CD4-positive, CD25-positive, alpha-beta regulatory T cell (primary cell): ENCODE results near the gene ZNF318. TPM values are rescaled to one million over a fixed set of nuclear protein-coding genes. Genes with fewer than 3 reads are reported as not detected.
"Not testable (repeated sequence)": the region's sequence is repeated elsewhere in the genome, so short reads cannot be mapped to it uniquely, and the experiment has no call there.

Experiments used
- ATAC-seq, 2 donors: fragments of 150-1000 bp; cut with Tn5 transposase; one replicate each; pipeline ENCODE4 v1.10.0; 2021; ENCODE audit warnings: low read depth in 2 of 2, moderate number of reproducible peaks in 2 of 2, moderate library complexity in 1 of 2
- DNase-seq, 3 donors: peaks; one replicate each; pipeline versions ENCODE4 v3.0.0 to v3.0.0-alpha.2; 2012 to 2022; ENCODE audit warnings: mixed read lengths in 1 of 3
- H3K27ac ChIP-seq: one replicate; pipeline ENCODE4 v1.7.0; 2013; ENCODE audit warnings: mild to moderate bottlenecking, low read length; ENCODE audit not compliant: insufficient read depth, poor library complexity, severe bottlenecking
- H3K27me3 ChIP-seq: one replicate; pipeline ENCODE4 v1.7.0; 2013; ENCODE audit warnings: low read length; ENCODE audit not compliant: control insufficient read depth, insufficient read depth
- H3K36me3 ChIP-seq: one replicate; pipeline ENCODE4 v1.7.0; 2013; ENCODE audit warnings: mild to moderate bottlenecking, low read length, moderate library complexity; ENCODE audit not compliant: control insufficient read depth, insufficient read depth
- H3K4me1 ChIP-seq: 2 replicates; pipeline ENCODE4 v1.7.0; 2013; ENCODE audit warnings: mild to moderate bottlenecking, low read length; ENCODE audit not compliant: insufficient read depth, control insufficient read depth, poor library complexity, severe bottlenecking
- H3K4me3 ChIP-seq: one replicate; pipeline ENCODE4 v1.7.0; 2013; ENCODE audit warnings: low read depth, mild to moderate bottlenecking, low read length, moderate library complexity
- H3K9me3 ChIP-seq, 2 experiments: 1 replicate in 1 of 2; 2 replicates in 1 of 2; pipeline ENCODE4 v1.7.0; 2013; ENCODE audit warnings: low read length in 2 of 2, mild to moderate bottlenecking in 1 of 2, moderate library complexity in 1 of 2; ENCODE audit not compliant: control insufficient read depth in 2 of 2
- H3K27ac Mint-ChIP-seq, 3 donors: one replicate each; pipeline ENCODE4 v1.8.0; 2020 to 2022; ENCODE audit warnings: mild to moderate bottlenecking in 3 of 3, mixed read lengths in 3 of 3, moderate library complexity in 2 of 3
- H3K27me3 Mint-ChIP-seq: one replicate; pipeline ENCODE4 v1.8.0; 2022; ENCODE audit warnings: mild to moderate bottlenecking, mixed read lengths
- H3K36me3 Mint-ChIP-seq: one replicate; pipeline ENCODE4 v1.8.0; 2020; ENCODE audit warnings: mixed read lengths
- H3K4me1 Mint-ChIP-seq, 4 donors: one replicate each; pipeline ENCODE4 v1.8.0; 2020 to 2022; ENCODE audit warnings: mixed read lengths in 4 of 4, mild to moderate bottlenecking in 1 of 4
- H3K4me3 Mint-ChIP-seq, 4 donors: one replicate each; pipeline ENCODE4 v1.8.0; 2020 to 2022; ENCODE audit warnings: mild to moderate bottlenecking in 4 of 4, mixed read lengths in 4 of 4, moderate library complexity in 3 of 4
- H3K9me3 Mint-ChIP-seq, 7 donors: one replicate each; pipeline ENCODE4 v1.8.0; 2020 to 2022; ENCODE audit warnings: mixed read lengths in 7 of 7, mild to moderate bottlenecking in 3 of 7, moderate library complexity in 2 of 7
- polyA plus RNA-seq, 4 donors: library from polyadenylated mRNA; unstranded; fragments of 300-500 nt; fragmentation: Illumina TruSeq; gene quantifications; one replicate each; pipeline ENCODE4 v1.2.3, GENCODE V29; 2021
- total RNA-seq: library from RNA; stranded (reverse); gene quantifications from one replicate; pipeline ENCODE4 v1.2.3, GENCODE V29; 2022

Gene ZNF318
- total and polyA plus RNA-seq, 5 donors from 2014 or later = 4.3 to 32.9 (median 5.9) TPM

DNA sequence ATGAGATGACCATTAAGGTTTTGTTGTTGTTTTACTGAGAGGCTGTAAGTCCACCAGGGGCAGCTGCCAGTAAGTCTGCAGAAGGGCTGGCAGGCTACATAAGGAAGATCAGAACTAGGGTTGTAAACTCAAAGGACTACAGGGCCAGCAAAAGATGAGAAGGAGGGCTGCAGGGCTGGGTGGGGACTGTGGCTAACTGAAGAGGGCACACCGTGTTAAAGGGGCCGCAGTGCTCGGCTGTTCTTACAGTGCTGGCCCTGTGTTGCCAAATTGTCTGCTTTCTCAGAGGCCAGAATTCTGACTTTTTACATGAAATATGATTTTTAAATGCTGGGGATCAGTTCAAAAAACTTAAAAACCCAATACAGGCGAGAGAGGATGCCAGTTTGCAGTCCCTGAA, 25.5 kb upstream of the ZNF318 start:
- H3K4me1 ChIP-seq = peaks cover 19% of the 10 kb centered on the region
- Mint-ChIP-seq H3K36me3 (no peaks in the 10 kb centered on the region), H3K27me3 (peaks cover 5% of the 10 kb centered on the region), H3K4me1 (peaks cover 5 to 43% (median 29%) of the 10 kb centered on the region in 4 donors), H3K4me3 (no peak overlapping the region), H3K27ac (peak overlapping the region in 2 of 3 donors; percentile 34 to 64), H3K9me3 (no peaks in the 10 kb centered on the region)
- no peak overlapping the region for H3K27ac ChIP-seq
- H3K4me3 ChIP-seq = no peak overlapping the region
- DNase-seq (no peak), ATAC-seq (no peak)
- H3K27me3 ChIP-seq = no peaks in the 10 kb centered on the region
- no peaks in the 10 kb centered on the region for H3K36me3 ChIP-seq
- no peaks in the 10 kb centered on the region for H3K9me3 ChIP-seq

DNA sequence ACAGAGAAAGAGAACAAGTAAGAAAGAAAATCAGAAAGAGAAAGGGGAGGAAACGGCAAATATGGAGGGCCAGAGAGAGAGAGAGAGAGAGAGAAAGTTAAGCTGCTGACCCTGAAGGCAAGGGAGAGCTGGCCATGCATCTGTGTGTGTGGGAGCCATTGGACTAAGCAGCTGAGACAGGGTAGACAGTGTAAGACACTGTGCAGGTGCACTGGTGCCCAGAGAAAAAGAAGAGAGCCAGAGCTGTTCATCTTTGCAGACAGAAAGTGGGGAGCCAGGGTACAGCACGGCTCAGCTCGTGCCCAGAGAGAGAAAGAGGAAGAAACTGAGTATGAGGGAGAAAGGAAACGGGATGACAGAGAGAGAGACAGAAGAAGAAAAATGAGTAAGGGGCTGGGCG, 24.2 kb upstream of the ZNF318 start:
- Mint-ChIP-seq H3K9me3 (no peaks in the 10 kb centered on the region), H3K27me3 (peaks cover 8% of the 10 kb centered on the region), H3K4me1 (peaks cover 5 to 49% (median 33%) of the 10 kb centered on the region in 4 donors), H3K4me3 (no peak overlapping the region), H3K27ac (peak overlapping the region in 1 of 3 donors; percentile 62), H3K36me3 (no peaks in the 10 kb centered on the region)
- Histone ChIP-seq H3K9me3 (no peaks in the 10 kb centered on the region), H3K27ac (no peak overlapping the region), H3K27me3 (no peaks in the 10 kb centered on the region), H3K4me1 (peaks cover 19% of the 10 kb centered on the region), H3K36me3 (no peaks in the 10 kb centered on the region), H3K4me3 (no peak overlapping the region)
- ATAC-seq = no peak
- DNase-seq = no peak

DNA sequence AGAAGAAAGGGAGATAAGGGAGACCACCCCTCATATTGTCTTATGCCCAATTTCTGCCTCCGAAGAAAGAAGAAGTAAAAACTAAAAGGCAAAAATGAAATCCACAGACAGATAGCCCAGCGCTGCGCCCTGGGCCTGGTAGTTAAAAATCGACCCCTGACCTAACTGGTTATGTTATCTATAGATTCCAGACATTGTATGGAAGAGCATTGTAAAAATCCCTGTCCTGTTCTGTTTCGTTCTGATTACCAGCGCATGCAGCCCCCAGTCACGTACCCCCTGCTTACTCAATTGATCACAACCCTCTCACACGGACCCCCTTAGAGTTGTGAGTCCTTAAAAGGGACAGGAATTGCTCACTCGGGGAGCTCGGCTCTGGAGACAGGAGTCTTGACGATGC, 23.7 kb upstream of the ZNF318 start:
- Mint-ChIP-seq H3K27ac (peak overlapping the region in 1 of 3 donors; percentile 37), H3K4me3 (peak overlapping the region in 1 of 4 donors; percentile 34), H3K4me1 (peaks cover 5 to 49% (median 32%) of the 10 kb centered on the region in 4 donors)
- DNase-seq, H3K36me3 ChIP-seq, H3K36me3 Mint-ChIP-seq, H3K9me3 ChIP-seq, ATAC-seq, H3K9me3 Mint-ChIP-seq, H3K27me3 ChIP-seq, H3K27ac ChIP-seq, H3K27me3 Mint-ChIP-seq, H3K4me3 ChIP-seq: not testable (repeated sequence)
- peaks cover 19% of the 10 kb centered on the region for H3K4me1 ChIP-seq

DNA sequence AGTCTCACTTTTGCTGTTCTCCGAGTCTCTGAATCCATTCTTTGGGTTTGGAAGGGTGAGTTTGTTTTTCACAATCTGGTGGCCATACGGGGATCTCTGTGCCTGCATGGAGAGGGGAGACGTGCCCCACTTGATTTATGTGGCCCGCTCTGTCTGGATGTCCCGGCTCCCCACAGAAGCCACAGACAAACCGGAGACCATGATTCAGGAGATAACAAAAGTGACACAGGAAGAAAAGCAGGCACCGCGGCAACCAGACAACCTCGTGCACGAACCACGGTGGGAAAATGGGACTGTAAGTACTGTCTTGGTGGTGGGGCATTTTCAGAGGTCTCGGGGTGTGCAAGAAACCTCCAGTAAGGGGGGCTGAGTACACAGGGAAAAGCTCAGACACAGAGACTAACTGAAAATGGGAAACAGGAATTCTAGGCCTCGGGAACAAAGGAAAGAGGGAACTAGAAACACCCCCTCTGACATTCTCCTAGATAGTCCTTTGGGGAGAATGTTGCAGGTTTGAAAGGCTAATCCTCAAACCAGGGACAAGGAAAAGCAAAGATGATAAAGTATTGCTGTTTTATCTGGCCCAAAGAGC, 22.1 kb upstream of the ZNF318 start:
- Mint-ChIP-seq H3K36me3 (no peaks in the 10 kb centered on the region), H3K4me1 (peaks cover 8 to 52% (median 28%) of the 10 kb centered on the region in 4 donors), H3K27me3 (peaks cover 8% of the 10 kb centered on the region), H3K27ac (peak overlapping the region in 2 of 3 donors; percentile 24 to 34), H3K4me3 (peak overlapping the region in 3 of 4 donors; percentile 1 to 71 (median 49)), H3K9me3 (no peaks in the 10 kb centered on the region)
- peak in 1 of 2 donors; percentile 31 for ATAC-seq
- H3K9me3 ChIP-seq = no peaks in the 10 kb centered on the region
- peak in 2 of 3 donors; percentile 23 to 24 for DNase-seq
- no peaks in the 10 kb centered on the region for H3K36me3 ChIP-seq
- no peak overlapping the region for H3K27ac ChIP-seq
- no peak overlapping the region for H3K4me3 ChIP-seq
- no peaks in the 10 kb centered on the region for H3K27me3 ChIP-seq
- peaks cover 21% of the 10 kb centered on the region for H3K4me1 ChIP-seq

DNA sequence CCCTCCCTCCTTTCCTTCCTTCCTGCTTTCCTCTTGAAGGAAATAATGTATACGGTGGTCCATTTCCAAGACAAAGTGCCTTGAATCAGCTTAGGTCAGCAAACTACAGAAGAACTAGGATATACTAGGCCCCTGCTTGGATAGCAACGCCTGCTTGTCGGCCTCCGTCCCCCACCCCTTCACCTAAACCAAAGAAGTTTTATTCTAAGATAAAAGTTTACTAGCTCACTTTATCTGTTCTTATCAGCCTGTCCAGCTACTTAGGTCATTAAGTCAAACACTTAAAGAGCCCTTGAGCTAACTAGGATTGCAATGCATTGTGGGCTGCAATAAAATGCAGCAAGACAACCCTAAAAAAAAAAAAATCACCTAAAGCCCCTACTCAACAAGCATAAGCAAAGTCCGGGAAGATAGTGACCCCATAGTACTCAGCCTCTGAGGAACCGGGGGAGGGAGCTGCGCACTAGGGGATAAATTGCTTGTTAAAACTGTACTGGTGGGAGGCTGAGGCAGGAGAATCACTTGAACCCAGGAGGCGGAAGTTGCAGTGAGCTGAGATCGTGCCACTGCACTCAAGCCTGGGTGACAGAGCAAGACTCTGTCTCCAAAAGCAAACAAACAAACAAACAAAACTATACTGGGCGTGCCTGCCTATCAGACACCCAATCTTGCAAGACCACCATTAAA, 21.4 kb upstream of the ZNF318 start:
- H3K27me3 ChIP-seq, H3K27me3 Mint-ChIP-seq, H3K36me3 ChIP-seq, DNase-seq, H3K27ac ChIP-seq, H3K36me3 Mint-ChIP-seq, H3K9me3 ChIP-seq, H3K4me3 ChIP-seq, ATAC-seq, H3K9me3 Mint-ChIP-seq: not testable (repeated sequence)
- Mint-ChIP-seq H3K4me3 (peak overlapping the region in 3 of 4 donors; percentile 1 to 85 (median 71)), H3K27ac (peak overlapping the region in 2 of 3 donors; percentile 33 to 34), H3K4me1 (peaks cover 12 to 54% (median 33%) of the 10 kb centered on the region in 4 donors)
- H3K4me1 ChIP-seq = peaks cover 28% of the 10 kb centered on the region

DNA sequence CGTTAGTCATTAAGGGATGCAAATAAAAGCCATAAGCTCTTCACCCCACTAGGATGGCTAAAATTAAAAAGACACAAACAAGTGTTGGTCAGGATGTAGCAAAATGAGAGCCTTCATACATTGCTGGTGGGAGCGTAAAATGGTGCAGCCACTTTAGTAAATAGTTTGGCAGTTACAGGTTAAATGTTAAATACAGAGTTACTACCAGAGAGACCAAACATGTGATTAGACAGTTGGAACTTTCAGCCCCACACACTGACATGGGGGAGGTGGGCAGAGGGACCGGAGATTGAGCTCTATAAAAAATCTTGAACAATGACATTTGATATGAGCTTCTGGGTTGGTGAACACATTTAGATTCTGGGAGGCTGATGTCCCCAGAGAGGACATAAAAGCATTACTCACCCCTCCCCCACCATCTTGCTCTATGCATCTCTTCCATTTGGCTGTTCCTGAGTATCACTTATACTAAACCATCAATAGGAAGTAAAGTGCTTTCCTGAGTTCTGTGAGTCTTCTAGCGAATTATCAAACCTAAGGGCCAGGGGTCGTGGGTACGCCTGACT, 20.4 kb upstream of the ZNF318 start:
- Histone ChIP-seq H3K9me3 (no peaks in the 10 kb centered on the region), H3K27ac (no peak overlapping the region), H3K36me3 (no peaks in the 10 kb centered on the region), H3K27me3 (no peaks in the 10 kb centered on the region), H3K4me3 (no peak overlapping the region), H3K4me1 (peaks cover 33% of the 10 kb centered on the region)
- Mint-ChIP-seq H3K27ac (peak overlapping the region in 1 of 3 donors; percentile 18), H3K4me3 (no peak overlapping the region), H3K36me3 (no peaks in the 10 kb centered on the region), H3K9me3 (peaks cover 0 to 5% (median 2%) of the 10 kb centered on the region in 7 donors), H3K4me1 (peaks cover 19 to 65% (median 42%) of the 10 kb centered on the region in 4 donors), H3K27me3 (peaks cover 8% of the 10 kb centered on the region)
- DNase-seq = no peak
- no peak for ATAC-seq

DNA sequence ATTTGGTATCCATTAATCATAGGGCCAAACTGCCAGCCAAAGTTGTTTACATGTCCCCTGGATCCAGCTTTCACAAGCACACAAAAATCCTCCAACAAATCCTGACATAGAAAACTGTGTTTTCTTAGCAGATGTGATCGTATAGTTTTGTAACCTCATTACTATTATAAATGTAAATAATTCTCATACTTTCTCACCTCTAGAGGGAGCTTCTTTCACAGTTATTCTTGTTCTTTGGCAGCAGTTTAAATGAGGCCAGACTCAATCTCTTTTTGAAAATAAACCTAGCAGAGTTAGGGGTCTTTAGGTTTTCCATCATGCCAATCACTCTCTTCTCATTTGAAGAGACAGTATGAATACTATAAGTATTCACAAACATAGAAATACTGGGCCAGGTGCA, 17.0 kb upstream of the ZNF318 start:
- no peak overlapping the region for H3K4me3 ChIP-seq
- Mint-ChIP-seq H3K4me1 (peaks cover 21 to 77% (median 54%) of the 10 kb centered on the region in 4 donors), H3K9me3 (peaks cover 0 to 5% (median 2%) of the 10 kb centered on the region in 7 donors), H3K27me3 (peaks cover 8% of the 10 kb centered on the region), H3K36me3 (no peaks in the 10 kb centered on the region), H3K4me3 (peak overlapping the region; percentile 26 to 64 (median 48)), H3K27ac (peak overlapping the region in 2 of 3 donors; percentile 79 to 97)
- H3K4me1 ChIP-seq = peaks cover 62% of the 10 kb centered on the region
- H3K36me3 ChIP-seq = no peaks in the 10 kb centered on the region
- H3K27ac ChIP-seq = no peak overlapping the region
- H3K27me3 ChIP-seq = no peaks in the 10 kb centered on the region
- ATAC-seq (no peak), DNase-seq (peak in 2 of 3 donors; percentile 50 to 51)
- no peaks in the 10 kb centered on the region for H3K9me3 ChIP-seq
